Endothelial cell (in vitro differentiated cells): ENCODE measurements around the gene ADARB2. TPM values are rescaled to one million over a fixed set of nuclear protein-coding genes. Genes with fewer than 3 reads are reported as not detected.
A peak's percentile ranks its signal among the peaks of the same experiment; 100 is the strongest.

Experiments
- DNase-seq: peaks from one replicate; pipeline ENCODE4 v3.0.0; 2021; ENCODE audit warnings: low spot score
- H3K27ac Mint-ChIP-seq: one replicate; pipeline ENCODE4 v1.8.0; 2021; ENCODE audit warnings: mixed read lengths, inconsistent platforms; ENCODE audit not compliant: unreplicated experiment
- H3K27me3 Mint-ChIP-seq: one replicate; pipeline ENCODE4 v1.8.0; 2021; ENCODE audit warnings: mild to moderate bottlenecking, moderate library complexity, mixed read lengths, inconsistent platforms; ENCODE audit not compliant: unreplicated experiment
- H3K36me3 Mint-ChIP-seq: one replicate; pipeline ENCODE4 v1.8.0; 2021; ENCODE audit warnings: mild to moderate bottlenecking, low read depth, mixed read lengths, inconsistent platforms; ENCODE audit not compliant: unreplicated experiment
- H3K4me1 Mint-ChIP-seq: one replicate; pipeline ENCODE4 v1.8.0; 2021; ENCODE audit warnings: mild to moderate bottlenecking, mixed read lengths, inconsistent platforms; ENCODE audit not compliant: unreplicated experiment
- H3K4me3 Mint-ChIP-seq: one replicate; pipeline ENCODE4 v1.8.0; 2021; ENCODE audit warnings: mild to moderate bottlenecking, mixed read lengths, inconsistent platforms; ENCODE audit not compliant: unreplicated experiment
- H3K9me3 Mint-ChIP-seq: one replicate; pipeline ENCODE4 v1.8.0; 2021; ENCODE audit warnings: mixed read lengths, inconsistent platforms; ENCODE audit not compliant: unreplicated experiment
- total RNA-seq: library from RNA; stranded (reverse); fragmentation: NEBNext Ultra II Directional; extraction: Animal tissue kit (Norgen Biotek cat#: 25700); gene quantifications from one replicate; pipeline ENCODE4 v1.2.1, GENCODE V29; 2021; ENCODE audit not compliant: unreplicated experiment
- TF ChIP-seq, protein P1 (sequence below): fragments of 200-600 bp; sonication (generic); IDR thresholded peaks from one replicate; pipeline ENCODE4 v1.5.0; 2021; ENCODE audit warnings: antibody characterized with exemption; ENCODE audit not compliant: unreplicated experiment

Gene ADARB2
- total RNA-seq, 1 donor from 2014 or later = 54.9 TPM

DNA sequence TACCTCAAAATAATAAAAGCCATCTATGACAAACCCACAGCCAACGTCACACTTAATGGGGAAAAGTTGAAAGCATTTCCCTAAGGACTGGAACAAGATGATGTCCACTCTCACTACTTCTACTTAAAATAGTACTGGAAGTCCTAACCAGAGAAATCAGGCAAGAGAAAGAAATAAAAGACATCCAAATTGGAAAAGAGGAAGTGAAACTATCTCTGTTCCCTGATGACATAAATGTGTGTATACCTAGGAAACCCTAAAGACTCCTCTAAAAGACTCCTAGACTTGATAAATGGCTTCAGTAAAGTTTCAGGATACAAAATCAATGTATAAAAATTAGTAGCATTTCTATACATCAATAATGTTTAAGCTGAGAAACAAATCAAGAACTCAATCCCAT lies 367.0 kb downstream of the ADARB2 start:
- Mint-ChIP-seq H3K4me3 (no peak overlapping the region), H3K27ac (no peak overlapping the region), H3K36me3 (no peaks in the 10 kb centered on the region), H3K9me3 (no peaks in the 10 kb centered on the region), H3K27me3 (no peaks in the 10 kb centered on the region), H3K4me1 (no peaks in the 10 kb centered on the region)
- DNase-seq = no peak
- TF ChIP-seq, protein P1, sequence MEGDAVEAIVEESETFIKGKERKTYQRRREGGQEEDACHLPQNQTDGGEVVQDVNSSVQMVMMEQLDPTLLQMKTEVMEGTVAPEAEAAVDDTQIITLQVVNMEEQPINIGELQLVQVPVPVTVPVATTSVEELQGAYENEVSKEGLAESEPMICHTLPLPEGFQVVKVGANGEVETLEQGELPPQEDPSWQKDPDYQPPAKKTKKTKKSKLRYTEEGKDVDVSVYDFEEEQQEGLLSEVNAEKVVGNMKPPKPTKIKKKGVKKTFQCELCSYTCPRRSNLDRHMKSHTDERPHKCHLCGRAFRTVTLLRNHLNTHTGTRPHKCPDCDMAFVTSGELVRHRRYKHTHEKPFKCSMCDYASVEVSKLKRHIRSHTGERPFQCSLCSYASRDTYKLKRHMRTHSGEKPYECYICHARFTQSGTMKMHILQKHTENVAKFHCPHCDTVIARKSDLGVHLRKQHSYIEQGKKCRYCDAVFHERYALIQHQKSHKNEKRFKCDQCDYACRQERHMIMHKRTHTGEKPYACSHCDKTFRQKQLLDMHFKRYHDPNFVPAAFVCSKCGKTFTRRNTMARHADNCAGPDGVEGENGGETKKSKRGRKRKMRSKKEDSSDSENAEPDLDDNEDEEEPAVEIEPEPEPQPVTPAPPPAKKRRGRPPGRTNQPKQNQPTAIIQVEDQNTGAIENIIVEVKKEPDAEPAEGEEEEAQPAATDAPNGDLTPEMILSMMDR = no peak

DNA sequence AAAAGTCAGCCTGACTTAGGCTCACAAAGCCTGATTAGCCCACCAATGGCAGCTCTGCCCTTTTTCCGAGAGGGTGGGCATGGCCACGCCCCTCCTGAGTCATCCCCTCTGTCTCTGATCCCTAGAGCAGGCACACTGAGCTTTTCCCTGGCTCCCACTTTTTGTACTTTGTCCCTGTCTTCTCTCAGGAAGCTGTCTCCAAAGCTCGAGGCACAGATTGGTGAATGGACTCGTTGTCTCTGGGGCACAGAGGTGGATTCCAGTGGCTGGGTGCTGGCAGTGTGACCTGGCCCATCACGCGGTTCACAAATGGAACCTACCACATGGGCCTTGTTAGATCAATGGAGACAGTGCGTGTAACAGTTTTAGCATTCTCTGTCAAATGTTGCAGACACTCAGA lies 367.7 kb downstream of the ADARB2 start:
- H3K4me3 Mint-ChIP-seq = no peak overlapping the region
- TF ChIP-seq, protein P1 = no peak
- no peak for DNase-seq
- no peaks in the 10 kb centered on the region for H3K9me3 Mint-ChIP-seq
- H3K4me1 Mint-ChIP-seq = no peaks in the 10 kb centered on the region
- no peaks in the 10 kb centered on the region for H3K27me3 Mint-ChIP-seq
- no peak overlapping the region for H3K27ac Mint-ChIP-seq
- H3K36me3 Mint-ChIP-seq = no peaks in the 10 kb centered on the region

DNA sequence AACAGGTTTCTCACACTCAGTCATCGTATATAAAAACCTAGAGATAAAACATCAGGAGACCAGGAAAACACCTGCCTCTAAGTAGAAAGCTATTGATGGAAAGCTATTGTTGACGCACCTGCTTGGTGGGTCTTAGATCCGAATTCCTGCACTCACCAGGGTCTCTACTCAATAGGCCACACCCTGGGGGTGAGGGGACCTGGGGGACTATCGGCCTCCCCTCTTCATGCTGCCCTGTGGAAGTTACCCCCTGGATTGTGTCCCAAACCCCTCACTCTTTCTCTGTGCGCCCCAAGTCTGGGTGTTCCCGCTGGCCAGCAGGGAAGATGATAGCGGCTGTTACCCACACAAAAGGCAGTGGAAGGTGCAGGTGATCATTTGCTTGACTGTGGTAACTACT lies 368.1 kb downstream of the ADARB2 start:
- Mint-ChIP-seq H3K4me3 (no peak overlapping the region), H3K4me1 (no peaks in the 10 kb centered on the region), H3K9me3 (no peaks in the 10 kb centered on the region), H3K36me3 (no peaks in the 10 kb centered on the region), H3K27me3 (no peaks in the 10 kb centered on the region), H3K27ac (no peak overlapping the region)
- DNase-seq = no peak
- TF ChIP-seq, protein P1 = no peak

DNA sequence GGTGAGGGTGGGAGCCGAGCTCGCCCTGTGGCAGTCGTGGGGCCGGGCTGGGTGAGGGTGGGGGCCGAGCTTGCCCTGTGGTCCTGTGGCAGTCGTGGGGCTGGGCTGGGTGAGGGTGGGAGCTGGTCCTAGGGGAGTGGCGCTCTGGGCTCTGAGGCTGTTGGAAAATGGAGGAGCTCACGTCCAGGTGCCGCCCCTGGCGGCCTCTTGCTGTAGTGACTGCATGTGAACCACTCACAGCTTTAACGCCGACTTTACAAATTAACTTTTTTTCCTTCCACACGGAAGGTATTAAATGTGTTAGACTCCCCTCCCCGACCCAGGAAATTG lies 368.5 kb downstream of the ADARB2 start:
- TF ChIP-seq, protein P1 = peak; percentile 84
- H3K4me1 Mint-ChIP-seq = no peaks in the 10 kb centered on the region
- DNase-seq = peak; percentile 64

DNA sequence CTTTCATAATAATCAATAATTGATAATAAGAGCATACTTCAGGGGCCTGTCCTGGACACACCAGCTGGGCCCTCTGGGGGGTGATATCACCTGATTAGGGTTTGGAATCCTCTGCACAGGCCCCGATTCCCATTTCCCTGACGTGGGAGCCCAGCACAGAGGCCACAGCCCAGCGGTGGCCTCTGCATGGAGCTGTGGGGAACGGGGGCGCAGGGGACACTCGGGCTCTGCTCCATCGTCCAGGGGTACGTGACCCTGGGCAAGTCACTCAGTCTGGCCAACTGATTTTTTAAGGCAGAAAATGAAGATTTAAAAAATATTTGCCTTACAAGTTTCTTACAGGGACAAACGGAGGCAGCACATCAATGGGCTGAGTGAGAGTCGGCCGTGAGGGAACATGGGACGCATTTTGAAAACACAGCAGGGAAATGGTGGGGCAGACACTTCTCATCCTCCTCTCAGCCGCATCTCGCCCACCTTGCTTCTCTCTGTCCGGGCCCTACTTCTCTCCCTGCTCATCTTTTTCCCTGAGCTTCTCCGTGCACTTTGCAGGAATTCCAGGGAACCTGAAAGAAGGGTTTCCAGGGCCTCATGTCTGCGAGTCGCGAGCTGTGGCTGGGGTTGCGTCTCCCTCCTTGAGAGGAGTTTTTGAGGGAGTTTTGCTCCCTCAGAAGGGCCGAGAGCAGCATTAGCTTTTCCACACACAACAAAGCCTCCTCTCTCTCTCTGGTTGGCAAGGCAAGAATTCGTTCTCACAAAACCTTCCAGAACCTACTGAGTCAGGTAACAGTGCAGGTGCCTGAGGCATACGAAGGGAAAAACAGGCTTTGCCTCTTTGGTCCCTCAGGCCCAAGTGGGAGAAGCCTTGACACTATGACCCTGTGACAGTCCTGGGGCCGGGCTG lies 369.1 kb downstream of the ADARB2 start:
- TF ChIP-seq, protein P1 = no peak
- H3K4me3 Mint-ChIP-seq = no peak overlapping the region
- no peaks in the 10 kb centered on the region for H3K36me3 Mint-ChIP-seq
- no peaks in the 10 kb centered on the region for H3K9me3 Mint-ChIP-seq
- H3K4me1 Mint-ChIP-seq = no peaks in the 10 kb centered on the region
- no peaks in the 10 kb centered on the region for H3K27me3 Mint-ChIP-seq
- no peak for DNase-seq
- H3K27ac Mint-ChIP-seq = no peak overlapping the region

More for the DNA sequence above, 368.5 kb downstream of the ADARB2 start:
- H3K36me3 Mint-ChIP-seq = no peaks in the 10 kb centered on the region
- H3K27me3 Mint-ChIP-seq = no peaks in the 10 kb centered on the region
- no peaks in the 10 kb centered on the region for H3K9me3 Mint-ChIP-seq
- no peak overlapping the region for H3K4me3 Mint-ChIP-seq
- no peak overlapping the region for H3K27ac Mint-ChIP-seq
